Sciatic nerve (tissue), 2 donors: ENCODE measurements around the gene GNAO1. TPM values are rescaled to one million over a fixed set of nuclear protein-coding genes. Genes with fewer than 3 reads are reported as not detected.
A peak's percentile ranks its signal among the peaks of the same experiment; 100 is the strongest.

Experiments
- ATAC-seq: fragments of 200-7000 bp; cut with Tn5 transposase; one replicate; pipeline ENCODE4 v1.9.1; 2020; ENCODE audit warnings: mild to moderate bottlenecking, moderate library complexity
- DNase-seq: peaks from one replicate; pipeline ENCODE4 v3.0.0-alpha.2; 2020; ENCODE audit warnings: low spot score
- intact Hi-C: fragments of 100-400 bp; cut with DNase I; formaldehyde crosslinking; loops from one replicate; pipeline ENCODE4 v1.14.2; 2022
- total RNA-seq: library from RNA; stranded (reverse); fragmentation: NEBNext Ultra II Directional; extraction: Animal tissue kit (Norgen Biotek cat#: 25700); gene quantifications from one replicate; pipeline ENCODE4 v1.2.1, GENCODE V29; 2021
- donor health status: DM: no; HTN: no; CAD: no.
- donor health status: DM: no; HTN: no; CAD: no.

The GNAO1 gene
- total RNA-seq, 1 donor from 2014 or later: 7.9 TPM

- ATAC-seq (no peak), DNase-seq (no peak)
- intact Hi-C loops: loop anchor here (10.0 kb wide), 1 partner anchor 368 kb away; no protein-coding TSS in a partner anchor
Observed at GRCh38 chr16:56337131-56337857, 146.0 kb downstream of the GNAO1 start.

- ATAC-seq (no peak), DNase-seq (no peak)
- intact Hi-C loops: loop anchor here (10.0 kb wide), 1 partner anchor 367 kb away; no protein-coding TSS in a partner anchor
Observed at GRCh38 chr16:56337858-56338325, 146.6 kb downstream of the GNAO1 start.

GRCh38 chr16:56338566-56339318, 147.5 kb downstream of the GNAO1 start:
- no peak for ATAC-seq
- DNase-seq: no peak
- intact Hi-C loops: loop anchor here (10.0 kb wide), 1 partner anchor 366 kb away; no protein-coding TSS in a partner anchor

GRCh38 chr16:56339431-56340195, 148.3 kb downstream of the GNAO1 start:
- intact Hi-C loops: loop anchor here (10.0 kb wide), 1 partner anchor 365 kb away; no protein-coding TSS in a partner anchor
- DNase-seq (no peak), ATAC-seq (no peak)

- DNase-seq: no peak
- no peak for ATAC-seq
- intact Hi-C loops: no loop called here
Observed at GRCh38 chr16:56340416-56340815, 149.1 kb downstream of the GNAO1 start.

GRCh38 chr16:56340864-56341365, 149.6 kb downstream of the GNAO1 start:
- ATAC-seq: no peak
- intact Hi-C loops: no loop called here
- DNase-seq: no peak

- ATAC-seq: peak; percentile 7
- intact Hi-C loops: no loop called here
- DNase-seq: no peak
Observed at GRCh38 chr16:56341656-56342399, 150.5 kb downstream of the GNAO1 start.

GRCh38 chr16:56343661-56344517, 152.6 kb downstream of the GNAO1 start:
- no peak for DNase-seq
- intact Hi-C loops: no loop called here

GRCh38 chr16:56344518-56345405, 153.5 kb downstream of the GNAO1 start:
- intact Hi-C loops: no loop called here
- DNase-seq (no peak), ATAC-seq (no peak)

More at GRCh38 chr16:56343661-56344517, 152.6 kb downstream of the GNAO1 start:
- ATAC-seq: no peak

GRCh38 chr16:56345406-56346050, 154.2 kb downstream of the GNAO1 start:
- DNase-seq (no peak), ATAC-seq (no peak)
- intact Hi-C loops: no loop called here

- ATAC-seq: no peak
- intact Hi-C loops: no loop called here
- no peak for DNase-seq
Observed at GRCh38 chr16:56346131-56346890, 155.0 kb downstream of the GNAO1 start.

- DNase-seq (no peak), ATAC-seq (no peak)
- intact Hi-C loops: no loop called here
Observed at GRCh38 chr16:56347166-56347565, 155.9 kb downstream of the GNAO1 start.

- intact Hi-C loops: no loop called here
- ATAC-seq (no peak), DNase-seq (no peak)
Observed at GRCh38 chr16:56347670-56348069, 156.4 kb downstream of the GNAO1 start.

- no peak for DNase-seq
- ATAC-seq: no peak
- intact Hi-C loops: no loop called here
Observed at GRCh38 chr16:56348168-56349085, 157.1 kb downstream of the GNAO1 start.

- ATAC-seq (no peak), DNase-seq (no peak)
- intact Hi-C loops: no loop called here
Observed at GRCh38 chr16:56349086-56349415, 157.8 kb downstream of the GNAO1 start.
